ENCODE measurements around the gene LTBR.
"Not testable (repeated sequence)": the region's sequence is repeated elsewhere in the genome, so short reads cannot be mapped to it uniquely, and the experiment has no call there.

LTBR gene

GRCh38 chr12:6383572-6384498, at the start of gene LTBR:
TSS of gene LTBR (plus strand) at chr12:6384162. CDS start at chr12:6384359, 197 bp downstream.
- FAIRE-seq = no peak

GRCh38 chr12:6334359-6334758, 49.6 kb upstream of the LTBR start:
- no peak for FAIRE-seq

- FAIRE-seq = no peak
Measured at GRCh38 chr12:6334940-6335450, 49.0 kb upstream of the LTBR start.

- peak; percentile 38 for FAIRE-seq
Measured at GRCh38 chr12:6335451-6336078, 48.4 kb upstream of the LTBR start.

- FAIRE-seq = peak; percentile 95
Measured at GRCh38 chr12:6336079-6336888, 47.7 kb upstream of the LTBR start.

- no peak for FAIRE-seq
Measured at GRCh38 chr12:6336889-6337853, 46.8 kb upstream of the LTBR start.

GRCh38 chr12:6337958-6338433, 46.0 kb upstream of the LTBR start:
- no peak for FAIRE-seq

- FAIRE-seq = not testable (repeated sequence)
Measured at GRCh38 chr12:6338536-6338935, 45.4 kb upstream of the LTBR start.

GRCh38 chr12:6338955-6339354, 45.0 kb upstream of the LTBR start:
- FAIRE-seq = no peak

GRCh38 chr12:6340032-6340638, 43.8 kb upstream of the LTBR start:
- no peak for FAIRE-seq

- FAIRE-seq = no peak
Measured at GRCh38 chr12:6340745-6341416, 43.1 kb upstream of the LTBR start.

GRCh38 chr12:6341417-6342139, 42.4 kb upstream of the LTBR start, which contains the start of gene TNFRSF1A:
TSS of gene TNFRSF1A (minus strand) at chr12:6342076. CDS start at chr12:6341814, 262 bp downstream.
- FAIRE-seq = no peak

GRCh38 chr12:6342140-6342889, 41.6 kb upstream of the LTBR start:
- FAIRE-seq = no peak

GRCh38 chr12:6343518-6343917, 40.4 kb upstream of the LTBR start:
- FAIRE-seq = no peak

- FAIRE-seq = not testable (repeated sequence)
Measured at GRCh38 chr12:6344101-6344660, 39.8 kb upstream of the LTBR start.

GRCh38 chr12:6345319-6346091, 38.5 kb upstream of the LTBR start:
- FAIRE-seq = no peak

- FAIRE-seq = no peak
Measured at GRCh38 chr12:6346235-6346832, 37.6 kb upstream of the LTBR start.
